Fibroblast of lung (primary cell): ENCODE results near the gene RTN4RL2. TPM values are rescaled to one million over a fixed set of nuclear protein-coding genes. Genes with fewer than 3 reads are reported as not detected.

Source experiments
- DNase-seq, 2 donors: peaks; one replicate each; pipeline versions ENCODE4 v3.0.0 to v3.0.0-alpha.2; 2010; ENCODE audit warnings: low read depth in 2 of 2
- H2AFZ ChIP-seq: 2 replicates; pipeline ENCODE4 v1.5.1; 2012; ENCODE audit warnings: low read length, control low read depth, inconsistent platforms
- H3K27ac ChIP-seq: 2 replicates; pipeline ENCODE4 v1.5.1; 2011; ENCODE audit warnings: low read length, control low read depth; ENCODE audit not compliant: insufficient read depth
- H3K27me3 ChIP-seq: 2 replicates; pipeline ENCODE4 v1.5.1; 2011; ENCODE audit warnings: mild to moderate bottlenecking, low read length; ENCODE audit not compliant: control insufficient read depth, insufficient read depth
- H3K36me3 ChIP-seq: 2 replicates; pipeline ENCODE4 v1.5.1; 2011; ENCODE audit warnings: low read length; ENCODE audit not compliant: control insufficient read depth, insufficient read depth
- H3K4me1 ChIP-seq: 2 replicates; pipeline ENCODE4 v1.5.1; 2011; ENCODE audit warnings: low read length; ENCODE audit not compliant: control insufficient read depth, insufficient read depth; ENCODE audit errors: extremely low read depth
- H3K4me2 ChIP-seq: 2 replicates; pipeline ENCODE4 v1.5.1; 2011; ENCODE audit warnings: low read length, control low read depth; ENCODE audit not compliant: insufficient read depth; ENCODE audit errors: extremely low read depth
- H3K4me3 ChIP-seq, 4 experiments: fragments of 200-600 bp in 1 of 4; sonication (generic) in 1 of 4; replicated peaks in 1 of 4; 2 replicates each; pipeline ENCODE4 v1.5.1; 2011 to 2016; ENCODE audit warnings: low read length in 4 of 4, low read depth in 3 of 4, mild to moderate bottlenecking in 3 of 4, control low read depth in 2 of 4, inconsistent platforms in 1 of 4, mixed read lengths in 1 of 4; ENCODE audit not compliant: insufficient read depth in 1 of 4; ENCODE audit errors: control extremely low read depth in 1 of 4
- H3K79me2 ChIP-seq: 2 replicates; pipeline ENCODE4 v1.5.1; 2012; ENCODE audit warnings: mild to moderate bottlenecking, low read length, inconsistent platforms; ENCODE audit not compliant: control insufficient read depth, insufficient read depth
- H3K9ac ChIP-seq: 2 replicates; pipeline ENCODE4 v1.5.1; 2011; ENCODE audit warnings: mild to moderate bottlenecking, low read length, control low read depth; ENCODE audit not compliant: insufficient read depth
- H3K9me3 ChIP-seq: 2 replicates; pipeline ENCODE4 v1.5.1; 2012; ENCODE audit warnings: low read depth, low read length; ENCODE audit not compliant: control insufficient read depth, insufficient read depth
- H4K20me1 ChIP-seq: 2 replicates; pipeline ENCODE4 v1.5.1; 2011; ENCODE audit warnings: low read length; ENCODE audit not compliant: control insufficient read depth, insufficient read depth; ENCODE audit errors: extremely low read depth
- EZH2 ChIP-seq: IDR thresholded peaks from 2 replicates; pipeline ENCODE4 v1.5.1; 2012; ENCODE audit warnings: low read length, control low read depth, mild to moderate bottlenecking; ENCODE audit errors: missing control alignments
- polyA plus RNA-seq, 2 donors: library from polyadenylated mRNA; depleted of rRNA in 1 of 2; stranded (reverse) in 1 of 2; unstranded in 1 of 2; fragments of >200 nt; gene quantifications; 2 replicates each; pipeline ENCODE4 v1.2.1, GENCODE V29; 2011 to 2012; ENCODE audit warnings: missing spikeins in 1 of 2
- total RNA-seq: library from RNA; depleted of rRNA; stranded (reverse); fragments of >200 nt; gene quantifications from 2 replicates; pipeline ENCODE4 v1.2.1, GENCODE V29; 2014
- TF ChIP-seq, protein P1 (sequence below), 2 donors: IDR thresholded peaks in 1 of 2; conservative IDR thresholded peaks in 1 of 2; 1 replicate in 1 of 2; 2 replicates in 1 of 2; pipeline ENCODE4 v1.5.1; 2011 to 2012; ENCODE audit warnings: low read length in 2 of 2, control low read depth in 1 of 2, inconsistent platforms in 1 of 2, low read depth in 1 of 2, mild to moderate bottlenecking in 1 of 2

RTN4RL2 gene
- total and polyA plus RNA-seq, 2 donors (not counting 1 experiment from before 2014, with no cell fraction given), result 0.17 to 0.27 TPM

DNA sequence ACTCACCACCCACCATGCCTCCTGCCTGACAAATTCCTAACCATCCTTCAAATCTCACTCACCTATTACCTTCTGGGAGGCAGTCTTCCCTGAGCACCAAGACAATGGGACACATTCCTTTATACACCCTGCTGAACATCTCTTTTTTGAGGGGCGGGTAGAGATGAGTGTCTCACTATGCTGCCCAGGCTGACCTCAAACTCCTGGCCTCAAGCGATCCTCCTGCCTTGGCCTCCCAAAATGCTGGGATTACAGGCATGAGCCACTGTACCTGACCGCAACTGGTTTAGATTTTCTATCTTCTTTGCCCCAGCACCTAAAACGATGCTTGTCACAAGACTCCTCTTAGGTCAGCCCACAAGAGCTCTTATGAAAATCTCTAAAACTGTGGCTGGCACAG is 63.1 kb downstream of the RTN4RL2 start:
- no peak overlapping the region for H3K4me3 ChIP-seq

More for the DNA sequence above, 63.1 kb downstream of the RTN4RL2 start:
- no peak overlapping the region for H2AFZ ChIP-seq
- H3K27ac ChIP-seq, result no peak overlapping the region
- no peaks in the 10 kb centered on the region for H3K79me2 ChIP-seq
- H3K4me1 ChIP-seq, result no peaks in the 10 kb centered on the region
- no peaks in the 10 kb centered on the region for H3K36me3 ChIP-seq
- H3K9ac ChIP-seq, result no peak overlapping the region
- H4K20me1 ChIP-seq, result no peaks in the 10 kb centered on the region
- no peak overlapping the region for H3K4me2 ChIP-seq
- no peaks in the 10 kb centered on the region for H3K9me3 ChIP-seq
- H3K27me3 ChIP-seq, result no peaks in the 10 kb centered on the region
- TF ChIP-seq, protein P1, sequence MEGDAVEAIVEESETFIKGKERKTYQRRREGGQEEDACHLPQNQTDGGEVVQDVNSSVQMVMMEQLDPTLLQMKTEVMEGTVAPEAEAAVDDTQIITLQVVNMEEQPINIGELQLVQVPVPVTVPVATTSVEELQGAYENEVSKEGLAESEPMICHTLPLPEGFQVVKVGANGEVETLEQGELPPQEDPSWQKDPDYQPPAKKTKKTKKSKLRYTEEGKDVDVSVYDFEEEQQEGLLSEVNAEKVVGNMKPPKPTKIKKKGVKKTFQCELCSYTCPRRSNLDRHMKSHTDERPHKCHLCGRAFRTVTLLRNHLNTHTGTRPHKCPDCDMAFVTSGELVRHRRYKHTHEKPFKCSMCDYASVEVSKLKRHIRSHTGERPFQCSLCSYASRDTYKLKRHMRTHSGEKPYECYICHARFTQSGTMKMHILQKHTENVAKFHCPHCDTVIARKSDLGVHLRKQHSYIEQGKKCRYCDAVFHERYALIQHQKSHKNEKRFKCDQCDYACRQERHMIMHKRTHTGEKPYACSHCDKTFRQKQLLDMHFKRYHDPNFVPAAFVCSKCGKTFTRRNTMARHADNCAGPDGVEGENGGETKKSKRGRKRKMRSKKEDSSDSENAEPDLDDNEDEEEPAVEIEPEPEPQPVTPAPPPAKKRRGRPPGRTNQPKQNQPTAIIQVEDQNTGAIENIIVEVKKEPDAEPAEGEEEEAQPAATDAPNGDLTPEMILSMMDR (conservative IDR thresholded peaks at IDR 0.05 in 1 of 2, IDR thresholded peaks at IDR 0.05 in 1 of 2; ENCODE audit: low read depth in 1 of 2, low read length in 2 of 2), result no peak
- TF ChIP-seq EZH2, result no peak
- no peak for DNase-seq

Other genes with a start within 250 kb of the RTN4RL2 start
- gene APLNR, start 223.3 kb upstream of the RTN4RL2 start, total RNA-seq, result not detected in 2 replicates
- not detected in 2 replicates for gene APLNR, start 223.3 kb upstream of the RTN4RL2 start, polyA plus RNA-seq
- 88.3 and 111 TPM in 2 replicates for gene TNKS1BP1, start 135.6 kb upstream of the RTN4RL2 start, total RNA-seq
- 70.2 and 70.4 TPM in 2 replicates for gene TNKS1BP1, start 135.6 kb upstream of the RTN4RL2 start, polyA plus RNA-seq
- gene SSRP1, start 124.6 kb upstream of the RTN4RL2 start, total RNA-seq, result 52.7 and 55.0 TPM in 2 replicates
- gene SSRP1, start 124.6 kb upstream of the RTN4RL2 start, polyA plus RNA-seq, result 94.1 and 173 TPM in 2 replicates
- gene P2RX3, start 122.2 kb upstream of the RTN4RL2 start, total RNA-seq, result not detected in 2 replicates
- not detected in 2 replicates for gene P2RX3, start 122.2 kb upstream of the RTN4RL2 start, polyA plus RNA-seq
- gene PRG3, start 79.4 kb upstream of the RTN4RL2 start, total RNA-seq, result not detected in 2 replicates
- not detected in 2 replicates for gene PRG3, start 79.4 kb upstream of the RTN4RL2 start, polyA plus RNA-seq
- not detected in 2 replicates for gene PRG2, start 69.9 kb upstream of the RTN4RL2 start, total RNA-seq
- not detected in 2 replicates for gene PRG2, start 69.9 kb upstream of the RTN4RL2 start, polyA plus RNA-seq
- 41.5 and 61.6 TPM in 2 replicates for gene SLC43A3, start 33.4 kb upstream of the RTN4RL2 start, total RNA-seq
- 34.8 and 67.6 TPM in 2 replicates for gene SLC43A3, start 33.4 kb upstream of the RTN4RL2 start, polyA plus RNA-seq
- gene SLC43A1, start 55.2 kb downstream of the RTN4RL2 start, total RNA-seq, result 19.8 and 20.8 TPM in 2 replicates
- gene SLC43A1, start 55.2 kb downstream of the RTN4RL2 start, polyA plus RNA-seq, result 12.3 and 13.2 TPM in 2 replicates
- gene TIMM10, start 70.2 kb downstream of the RTN4RL2 start, total RNA-seq, result 32.2 and 41.6 TPM in 2 replicates
- gene TIMM10, start 70.2 kb downstream of the RTN4RL2 start, polyA plus RNA-seq, result 57.6 and 108 TPM in 2 replicates
- gene SMTNL1, start 77.1 kb downstream of the RTN4RL2 start, total RNA-seq, result not detected in 2 replicates
- gene SMTNL1, start 77.1 kb downstream of the RTN4RL2 start, polyA plus RNA-seq, result not detected in 2 replicates
- gene UBE2L6, start 107.1 kb downstream of the RTN4RL2 start, total RNA-seq, result 78.6 and 94.8 TPM in 2 replicates
- gene UBE2L6, start 107.1 kb downstream of the RTN4RL2 start, polyA plus RNA-seq, result 105 and 113 TPM in 2 replicates
- gene SERPING1, start 137.2 kb downstream of the RTN4RL2 start, total RNA-seq, result 17.2 and 20.0 TPM in 2 replicates
- gene SERPING1, start 137.2 kb downstream of the RTN4RL2 start, polyA plus RNA-seq, result 35.8 and 117 TPM in 2 replicates
- 1.5 and 2.3 TPM in 2 replicates for gene YPEL4, start 189.4 kb downstream of the RTN4RL2 start, total RNA-seq
- 0.10 and 0.59 TPM in 2 replicates for gene YPEL4, start 189.4 kb downstream of the RTN4RL2 start, polyA plus RNA-seq
- gene CLP1, start 197.2 kb downstream of the RTN4RL2 start, total RNA-seq, result 13.2 and 17.2 TPM in 2 replicates
- gene CLP1, start 197.2 kb downstream of the RTN4RL2 start, polyA plus RNA-seq, result 24.1 and 31.5 TPM in 2 replicates
- gene ZDHHC5, start 207.6 kb downstream of the RTN4RL2 start, total RNA-seq, result 26.7 and 33.9 TPM in 2 replicates
- 58.9 and 69.8 TPM in 2 replicates for gene ZDHHC5, start 207.6 kb downstream of the RTN4RL2 start, polyA plus RNA-seq